ENCODE data around the gene FOXR1.
"Not testable (repeated sequence)": the region's sequence is repeated elsewhere in the genome, so short reads cannot be mapped to it uniquely, and the experiment has no call there.

FOXR1 gene

GRCh38 chr11:118980191-118980881 is 8.8 kb downstream of the FOXR1 start:
- H3K4me1 ChIP-seq (ENCODE audit: insufficient read depth, low read length, severe bottlenecking): no peaks in the 10 kb centered on the region
- H3K9me2 ChIP-seq (ENCODE audit: low read depth, low read length): no peaks in the 10 kb centered on the region
- H3K27me3 ChIP-seq (ENCODE audit: insufficient read depth, low read length): no peaks in the 10 kb centered on the region; the same call in 1 of the 2 replicates
- H4K20me1 ChIP-seq (ENCODE audit: insufficient read depth, low read length): no peaks in the 10 kb centered on the region
- H3K4me3 ChIP-seq (ENCODE audit: low read depth, low read length, poor library complexity, severe bottlenecking): no peak overlapping the region
- no peaks in the 10 kb centered on the region for H3K36me3 ChIP-seq (ENCODE audit: insufficient read depth, low read length)
- H3K79me2 ChIP-seq (ENCODE audit: insufficient read depth, low read length): no peaks in the 10 kb centered on the region
- no peak for TF ChIP-seq CTCF (IDR thresholded peaks at IDR 0.05; ENCODE audit: low read length)
- no peak for TF ChIP-seq EZH2 (IDR thresholded peaks at IDR 0.05; ENCODE audit: borderline replicate concordance, low read length)
- no peak overlapping the region for H2AFZ ChIP-seq (ENCODE audit: low read length)
- H3F3A ChIP-seq (ENCODE audit: insufficient read depth, low read length): no peaks in the 10 kb centered on the region
- no peak overlapping the region for H3K4me2 ChIP-seq (ENCODE audit: low read length)
- H3K9me3 ChIP-seq (ENCODE audit: low read length): no peaks in the 10 kb centered on the region
- H3K9ac ChIP-seq (ENCODE audit: low read length): no peak overlapping the region
- H3K27ac ChIP-seq (ENCODE audit: low read depth, low read length, poor library complexity, severe bottlenecking): no peak overlapping the region

GRCh38 chr11:118984337-118984736 is 12.8 kb downstream of the FOXR1 start:
- H3K27ac ChIP-seq (ENCODE audit: low read depth, low read length, poor library complexity, severe bottlenecking); H3K4me3 ChIP-seq (ENCODE audit: low read depth, low read length, poor library complexity, severe bottlenecking); H3K27me3 ChIP-seq (ENCODE audit: insufficient read depth, low read length); H3K79me2 ChIP-seq (ENCODE audit: insufficient read depth, low read length); H3F3A ChIP-seq (ENCODE audit: insufficient read depth, low read length); H3K9ac ChIP-seq (ENCODE audit: low read length); H2AFZ ChIP-seq (ENCODE audit: low read length); H3K36me3 ChIP-seq (ENCODE audit: insufficient read depth, low read length); H3K4me1 ChIP-seq (ENCODE audit: insufficient read depth, low read length, severe bottlenecking); H4K20me1 ChIP-seq (ENCODE audit: insufficient read depth, low read length); H3K9me3 ChIP-seq (ENCODE audit: low read length); H3K4me2 ChIP-seq (ENCODE audit: low read length); H3K9me2 ChIP-seq (ENCODE audit: low read depth, low read length): not testable (repeated sequence)

- Histone ChIP-seq H3K4me1 (ENCODE audit: insufficient read depth, low read length, severe bottlenecking) (no peaks in the 10 kb centered on the region), H3K9ac (ENCODE audit: low read length) (no peak overlapping the region), H3K4me2 (ENCODE audit: low read length) (no peak overlapping the region), H3F3A (ENCODE audit: insufficient read depth, low read length) (no peaks in the 10 kb centered on the region), H3K9me2 (ENCODE audit: low read depth, low read length) (no peaks in the 10 kb centered on the region), H2AFZ (ENCODE audit: low read length) (no peak overlapping the region), H3K27ac (ENCODE audit: low read depth, low read length, poor library complexity, severe bottlenecking) (no peak overlapping the region), H3K79me2 (ENCODE audit: insufficient read depth, low read length) (no peaks in the 10 kb centered on the region), H3K4me3 (ENCODE audit: low read depth, low read length, poor library complexity, severe bottlenecking) (no peak overlapping the region), H3K36me3 (ENCODE audit: insufficient read depth, low read length) (no peaks in the 10 kb centered on the region), H3K27me3 (ENCODE audit: insufficient read depth, low read length) (no peaks in the 10 kb centered on the region), H3K9me3 (ENCODE audit: low read length) (no peaks in the 10 kb centered on the region), H4K20me1 (ENCODE audit: insufficient read depth, low read length) (no peaks in the 10 kb centered on the region)
- no peak for TF ChIP-seq EZH2 (IDR thresholded peaks at IDR 0.05; ENCODE audit: borderline replicate concordance, low read length)
- TF ChIP-seq CTCF (IDR thresholded peaks at IDR 0.05; ENCODE audit: low read length): no peak
Observed at GRCh38 chr11:118984825-118985224, 13.3 kb downstream of the FOXR1 start.

- no peaks in the 10 kb centered on the region for H3F3A ChIP-seq (ENCODE audit: insufficient read depth, low read length)
- H3K4me1 ChIP-seq (ENCODE audit: insufficient read depth, low read length, severe bottlenecking): no peaks in the 10 kb centered on the region
- no peak overlapping the region for H3K9ac ChIP-seq (ENCODE audit: low read length)
- no peak overlapping the region for H2AFZ ChIP-seq (ENCODE audit: low read length)
- H3K4me2 ChIP-seq (ENCODE audit: low read length): no peak overlapping the region
- no peaks in the 10 kb centered on the region for H3K79me2 ChIP-seq (ENCODE audit: insufficient read depth, low read length)
- H3K36me3 ChIP-seq (ENCODE audit: insufficient read depth, low read length): no peaks in the 10 kb centered on the region
- no peaks in the 10 kb centered on the region for H3K27me3 ChIP-seq (ENCODE audit: insufficient read depth, low read length)
- H3K27ac ChIP-seq (ENCODE audit: low read depth, low read length, poor library complexity, severe bottlenecking): no peak overlapping the region
- H3K9me2 ChIP-seq (ENCODE audit: low read depth, low read length): no peaks in the 10 kb centered on the region
- no peaks in the 10 kb centered on the region for H3K9me3 ChIP-seq (ENCODE audit: low read length)
- no peak for TF ChIP-seq EZH2 (IDR thresholded peaks at IDR 0.05; ENCODE audit: borderline replicate concordance, low read length)
- no peak for TF ChIP-seq CTCF (IDR thresholded peaks at IDR 0.05; ENCODE audit: low read length)
- no peaks in the 10 kb centered on the region for H4K20me1 ChIP-seq (ENCODE audit: insufficient read depth, low read length)
- H3K4me3 ChIP-seq (ENCODE audit: low read depth, low read length, poor library complexity, severe bottlenecking): no peak overlapping the region
Observed at GRCh38 chr11:118988280-118988679, 16.7 kb downstream of the FOXR1 start.

GRCh38 chr11:118991486-118992038 is 20.0 kb downstream of the FOXR1 start:
- not testable (repeated sequence) for H3K79me2 ChIP-seq (ENCODE audit: insufficient read depth, low read length); H3K4me2 ChIP-seq (ENCODE audit: low read length); H3K4me3 ChIP-seq (ENCODE audit: low read depth, low read length, poor library complexity, severe bottlenecking); H3K9me3 ChIP-seq (ENCODE audit: low read length); H3K4me1 ChIP-seq (ENCODE audit: insufficient read depth, low read length, severe bottlenecking); H3K9ac ChIP-seq (ENCODE audit: low read length); H3K27me3 ChIP-seq (ENCODE audit: insufficient read depth, low read length); H3K27ac ChIP-seq (ENCODE audit: low read depth, low read length, poor library complexity, severe bottlenecking); H4K20me1 ChIP-seq (ENCODE audit: insufficient read depth, low read length); H2AFZ ChIP-seq (ENCODE audit: low read length); H3K36me3 ChIP-seq (ENCODE audit: insufficient read depth, low read length); H3K9me2 ChIP-seq (ENCODE audit: low read depth, low read length); H3F3A ChIP-seq (ENCODE audit: insufficient read depth, low read length)
